Measurements from ENCODE around the gene KCNIP2.

GRCh38 chr10:101797403-101798059 is 46.1 kb downstream of the KCNIP2 start:
- TF ChIP-seq ELF1 (IDR thresholded peaks at IDR 0.05) (no peak), ZBTB33 (IDR thresholded peaks at IDR 0.05; ENCODE audit: borderline replicate concordance, low read depth) (no peak), EP300 (IDR thresholded peaks at IDR 0.05; ENCODE audit: borderline replicate concordance in 1 of 2, low read depth in 1 of 2, low read length in 1 of 2) (no peak), POLR2AphosphoS5 (IDR thresholded peaks at IDR 0.05; ENCODE audit: low read depth, low read length) (no peak), CTCF (IDR thresholded peaks at IDR 0.05) (no peak), MAX (IDR thresholded peaks at IDR 0.05; ENCODE audit: low read depth) (no peak)
